ENCODE data around the gene C6.

DNA sequence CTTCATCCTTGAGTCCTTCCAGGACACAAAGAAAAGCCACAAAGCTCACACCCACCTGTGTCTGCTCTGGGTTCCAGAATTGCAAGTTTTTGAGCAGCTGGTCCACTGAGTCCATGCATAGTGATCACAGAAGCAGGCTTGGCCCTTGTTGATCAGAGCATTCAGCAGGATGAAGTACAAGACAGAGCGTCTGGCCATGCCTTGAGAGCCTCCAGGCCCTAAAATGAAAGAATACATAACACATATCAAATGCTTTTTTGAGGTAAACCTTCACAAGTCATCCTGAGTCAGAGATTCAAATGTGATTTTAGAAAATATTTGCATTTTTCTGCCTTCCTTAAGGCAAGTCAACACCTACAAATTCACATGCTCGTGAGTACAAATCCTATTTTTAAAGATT, 10.3 kb downstream of the C6 start:
- TF ChIP-seq MAFK (IDR thresholded peaks at IDR 0.05; ENCODE audit: low read length) (no peak), POLR2AphosphoS2 (IDR thresholded peaks at IDR 0.05; ENCODE audit: low read length) (no peak), CREBBP (IDR thresholded peaks at IDR 0.05; ENCODE audit: low read depth, low read length) (no peak), SMARCC2 (IDR thresholded peaks at IDR 0.05; ENCODE audit: low read depth) (no peak), NR3C1 (CRISPR knock-in tag; IDR thresholded peaks at IDR 0.05) (no peak), POLR2A (conservative IDR thresholded peaks at IDR 0.05) (no peak), HCFC1 (IDR thresholded peaks at IDR 0.05; ENCODE audit: low read depth, low read length) (no peak), HOXB6 (CRISPR knock-in tag; IDR thresholded peaks at IDR 0.05; ENCODE audit: borderline replicate concordance) (no peak), ARID3A (IDR thresholded peaks at IDR 0.05; ENCODE audit: borderline replicate concordance, low read depth, low read length) (no peak), L3MBTL2 (IDR thresholded peaks at IDR 0.05) (no peak), KAT7 (CRISPR knock-in tag; IDR thresholded peaks at IDR 0.05; ENCODE audit: borderline replicate concordance) (no peak), NR2F6 (CRISPR knock-in tag; IDR thresholded peaks at IDR 0.05) (no peak)
- TF ChIP-seq, protein P1, sequence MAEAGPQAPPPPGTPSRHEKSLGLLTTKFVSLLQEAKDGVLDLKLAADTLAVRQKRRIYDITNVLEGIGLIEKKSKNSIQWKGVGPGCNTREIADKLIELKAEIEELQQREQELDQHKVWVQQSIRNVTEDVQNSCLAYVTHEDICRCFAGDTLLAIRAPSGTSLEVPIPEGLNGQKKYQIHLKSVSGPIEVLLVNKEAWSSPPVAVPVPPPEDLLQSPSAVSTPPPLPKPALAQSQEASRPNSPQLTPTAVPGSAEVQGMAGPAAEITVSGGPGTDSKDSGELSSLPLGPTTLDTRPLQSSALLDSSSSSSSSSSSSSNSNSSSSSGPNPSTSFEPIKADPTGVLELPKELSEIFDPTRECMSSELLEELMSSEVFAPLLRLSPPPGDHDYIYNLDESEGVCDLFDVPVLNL (CRISPR knock-in tag; IDR thresholded peaks at IDR 0.05; ENCODE audit: low read depth): no peak
- TF ChIP-seq, protein P2, sequence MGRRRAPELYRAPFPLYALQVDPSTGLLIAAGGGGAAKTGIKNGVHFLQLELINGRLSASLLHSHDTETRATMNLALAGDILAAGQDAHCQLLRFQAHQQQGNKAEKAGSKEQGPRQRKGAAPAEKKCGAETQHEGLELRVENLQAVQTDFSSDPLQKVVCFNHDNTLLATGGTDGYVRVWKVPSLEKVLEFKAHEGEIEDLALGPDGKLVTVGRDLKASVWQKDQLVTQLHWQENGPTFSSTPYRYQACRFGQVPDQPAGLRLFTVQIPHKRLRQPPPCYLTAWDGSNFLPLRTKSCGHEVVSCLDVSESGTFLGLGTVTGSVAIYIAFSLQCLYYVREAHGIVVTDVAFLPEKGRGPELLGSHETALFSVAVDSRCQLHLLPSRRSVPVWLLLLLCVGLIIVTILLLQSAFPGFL (CRISPR knock-in tag; IDR thresholded peaks at IDR 0.05): no peak
